Transverse colon (tissue), 4 donors: ENCODE data around the gene KIAA1549.

ENCODE experiments used
- CTCF ChIP-seq, 5 experiments: fragments of 200-600 bp in 3 of 5; fragments of 450-650 bp in 2 of 5; sonication (generic) in 3 of 5; IDR thresholded peaks; 1 replicate in 2 of 5; 2 replicates in 3 of 5; pipeline ENCODE4 v1.5.1; 2016 to 2017; ENCODE audit warnings: antibody characterized with exemption in 5 of 5, inconsistent platforms in 3 of 5, mild to moderate bottlenecking in 2 of 5, moderate library complexity in 1 of 5
- EP300 ChIP-seq: sonication (generic); formaldehyde crosslinking; IDR thresholded peaks from one replicate; pipeline ENCODE4 v1.6.1; 2017; ENCODE audit warnings: antibody characterized with exemption, low read depth
- POLR2A ChIP-seq: fragments of 450-650 bp; IDR thresholded peaks from one replicate; pipeline ENCODE4 v1.6.1; 2016; ENCODE audit warnings: antibody characterized with exemption, mild to moderate bottlenecking, moderate library complexity
- POLR2AphosphoS5 ChIP-seq, 3 donors: sonication (generic); formaldehyde crosslinking; IDR thresholded peaks; one replicate each; pipeline ENCODE4 v1.6.1; 2016; ENCODE audit warnings: antibody characterized with exemption in 3 of 3

GRCh38 chr7:139022286-139022685, 41.1 kb upstream of the KIAA1549 start:
- TF ChIP-seq EP300: no peak
- no peak for TF ChIP-seq POLR2AphosphoS5 (IDR thresholded peaks at IDR 0.05)
- TF ChIP-seq POLR2A: no peak
- no peak for TF ChIP-seq CTCF (IDR thresholded peaks at IDR 0.05)
